Lower leg skin (tissue), 4 donors: Measurements from ENCODE around the gene CPA5. TPM values are rescaled to one million over a fixed set of nuclear protein-coding genes. Genes with fewer than 3 reads are reported as not detected.
"Not testable (repeated sequence)": the region's sequence is repeated elsewhere in the genome, so short reads cannot be mapped to it uniquely, and the experiment has no call there.

Experiments used
- DNase-seq, 2 donors: peaks; one replicate each; pipeline ENCODE4 v3.0.0-alpha.2; 2019; ENCODE audit warnings: low spot score in 2 of 2
- H3K4me3 ChIP-seq: fragments of 200-600 bp; sonication (generic); 2 replicates; pipeline ENCODE4 v1.5.1; 2017; ENCODE audit warnings: mild to moderate bottlenecking, low read depth; ENCODE audit not compliant: poor library complexity, severe bottlenecking
- POLR2A ChIP-seq, 2 donors: fragments of 450-650 bp; IDR thresholded peaks; one replicate each; pipeline ENCODE4 v1.6.1; 2016 to 2017; ENCODE audit warnings: antibody characterized with exemption in 2 of 2, mild to moderate bottlenecking in 1 of 2, moderate library complexity in 1 of 2
- WGBS, 2 donors: methylation state at CpG; one replicate each; pipeline ENCODE4 v1.1.5; 2018; 5-methylcytosine and 5-hydroxymethylcytosine counted together
- intact Hi-C: fragments of 100-400 bp; cut with DNase I; formaldehyde crosslinking; loops from one replicate; pipeline ENCODE4 v1.15.0; 2023; ENCODE audit warnings: low total_unique reads
- total RNA-seq, 4 donors: library from RNA; depleted of rRNA; stranded (reverse); fragments of >200 nt; gene quantifications; one replicate each; pipeline ENCODE4 v1.1.0, GENCODE V29; 2016
- TF ChIP-seq, protein P1 (sequence below), 3 donors: fragments of 450-650 bp; IDR thresholded peaks; one replicate each; pipeline ENCODE4 v1.5.1; 2016; ENCODE audit warnings: antibody characterized with exemption in 3 of 3, mild to moderate bottlenecking in 3 of 3, moderate library complexity in 2 of 3

The CPA5 gene
- total RNA-seq, 4 donors from 2014 or later = not detected

GRCh38 chr7:130372402-130373165 lies 28.0 kb downstream of the CPA5 start:
- WGBS, 2 donors = 88 to 91% methylated on average over 11 of the region's 11 CpGs

DNA sequence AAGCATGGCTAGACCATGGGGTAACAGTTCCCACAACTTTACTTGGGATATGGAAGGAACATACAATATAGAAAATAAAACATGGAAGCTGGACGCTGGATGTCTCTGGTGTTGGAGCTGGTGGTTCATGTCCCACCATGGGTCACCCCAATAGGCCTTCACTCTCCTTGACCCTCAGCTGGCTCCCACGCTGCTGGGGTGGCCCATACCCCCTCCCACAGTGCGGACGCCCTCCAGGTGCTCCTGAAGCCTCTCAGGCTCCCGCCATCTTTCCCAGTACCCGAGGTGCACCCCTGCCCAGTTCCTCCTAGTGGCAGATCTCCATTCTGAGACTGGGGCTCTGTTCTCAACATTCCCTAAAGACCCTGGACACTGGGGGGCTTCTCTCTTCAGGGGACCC lies 29.9 kb downstream of the CPA5 start:
- WGBS, 2 donors = 91 to 96% methylated on average over 6 of the region's 6 CpGs
- no peak overlapping the region for H3K4me3 ChIP-seq
- TF ChIP-seq, protein P1, sequence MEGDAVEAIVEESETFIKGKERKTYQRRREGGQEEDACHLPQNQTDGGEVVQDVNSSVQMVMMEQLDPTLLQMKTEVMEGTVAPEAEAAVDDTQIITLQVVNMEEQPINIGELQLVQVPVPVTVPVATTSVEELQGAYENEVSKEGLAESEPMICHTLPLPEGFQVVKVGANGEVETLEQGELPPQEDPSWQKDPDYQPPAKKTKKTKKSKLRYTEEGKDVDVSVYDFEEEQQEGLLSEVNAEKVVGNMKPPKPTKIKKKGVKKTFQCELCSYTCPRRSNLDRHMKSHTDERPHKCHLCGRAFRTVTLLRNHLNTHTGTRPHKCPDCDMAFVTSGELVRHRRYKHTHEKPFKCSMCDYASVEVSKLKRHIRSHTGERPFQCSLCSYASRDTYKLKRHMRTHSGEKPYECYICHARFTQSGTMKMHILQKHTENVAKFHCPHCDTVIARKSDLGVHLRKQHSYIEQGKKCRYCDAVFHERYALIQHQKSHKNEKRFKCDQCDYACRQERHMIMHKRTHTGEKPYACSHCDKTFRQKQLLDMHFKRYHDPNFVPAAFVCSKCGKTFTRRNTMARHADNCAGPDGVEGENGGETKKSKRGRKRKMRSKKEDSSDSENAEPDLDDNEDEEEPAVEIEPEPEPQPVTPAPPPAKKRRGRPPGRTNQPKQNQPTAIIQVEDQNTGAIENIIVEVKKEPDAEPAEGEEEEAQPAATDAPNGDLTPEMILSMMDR (IDR thresholded peaks at IDR 0.05) = no peak
- TF ChIP-seq POLR2A (IDR thresholded peaks at IDR 0.05) = no peak
- no peak for DNase-seq
- intact Hi-C loops = no loop called here

More at GRCh38 chr7:130372402-130373165, 28.0 kb downstream of the CPA5 start:
- no peak overlapping the region for H3K4me3 ChIP-seq
- TF ChIP-seq, protein P1 (IDR thresholded peaks at IDR 0.05) = no peak
- no peak for TF ChIP-seq POLR2A (IDR thresholded peaks at IDR 0.05)
- DNase-seq = no peak
- intact Hi-C loops = no loop called here

DNA sequence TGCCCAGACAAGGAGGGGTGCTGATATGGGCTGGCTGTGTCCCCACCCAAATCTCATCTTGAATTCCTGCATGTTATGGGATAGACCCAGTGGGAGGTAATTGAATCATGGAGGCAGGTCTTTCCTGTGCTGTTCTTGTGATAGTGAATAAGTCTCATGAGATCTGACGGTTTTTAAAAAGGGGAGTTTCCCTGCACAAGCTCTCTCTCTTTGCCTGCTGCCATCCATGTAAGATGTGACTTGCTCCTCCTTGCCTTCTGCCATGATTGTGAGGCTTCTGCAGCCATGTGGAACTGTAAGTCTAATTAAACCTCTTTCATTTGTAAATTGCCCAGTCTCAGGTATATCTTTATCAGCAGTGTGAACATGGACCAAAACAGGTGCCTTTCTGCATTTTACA lies 31.8 kb downstream of the CPA5 start:
- 42 to 80% methylated on average over 1 of the region's 1 CpG for WGBS, 2 donors
- H3K4me3 ChIP-seq, DNase-seq, intact Hi-C loops: not testable (repeated sequence)

DNA sequence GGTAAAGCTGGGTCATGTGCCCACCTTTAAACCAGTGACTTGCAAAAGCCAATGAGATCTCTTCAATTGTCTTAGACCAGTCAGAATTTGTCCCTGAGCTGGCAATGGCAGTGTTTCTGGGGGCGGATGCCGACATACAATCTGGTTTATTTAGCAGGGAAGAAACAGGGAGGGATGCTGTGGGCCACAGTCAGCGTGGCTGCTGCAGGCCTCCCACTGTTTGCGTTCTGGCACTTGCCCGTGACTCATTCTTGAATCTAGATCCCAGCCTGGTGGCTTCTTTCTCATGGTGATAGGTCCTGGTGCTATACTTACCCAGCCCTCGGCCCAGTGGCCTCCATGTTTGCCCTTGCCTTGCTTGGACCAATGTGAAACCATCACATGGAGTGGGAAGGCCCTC lies 32.6 kb downstream of the CPA5 start:
- intact Hi-C loops = no loop called here
- DNase-seq = no peak
- TF ChIP-seq, protein P1 (IDR thresholded peaks at IDR 0.05) = no peak
- TF ChIP-seq POLR2A (IDR thresholded peaks at IDR 0.05) = no peak
- WGBS, 2 donors = 79 to 85% methylated on average over 6 of the region's 6 CpGs
- no peak overlapping the region for H3K4me3 ChIP-seq

GRCh38 chr7:130379019-130379418 lies 34.4 kb downstream of the CPA5 start:
- DNase-seq = peak in 1 of 2 donors; percentile 64

GRCh38 chr7:130379532-130379920 lies 34.9 kb downstream of the CPA5 start:
- intact Hi-C loops = no loop called here
- H3K4me3 ChIP-seq = no peak overlapping the region
- TF ChIP-seq POLR2A (IDR thresholded peaks at IDR 0.05) = no peak
- TF ChIP-seq, protein P1 (IDR thresholded peaks at IDR 0.05) = no peak
- DNase-seq = peak in 1 of 2 donors; percentile 77
- WGBS, 2 donors = 66% methylated on average over 9 to 10 of the region's 10 CpGs

More at GRCh38 chr7:130379019-130379418, 34.4 kb downstream of the CPA5 start:
- TF ChIP-seq POLR2A (IDR thresholded peaks at IDR 0.05) = no peak
- TF ChIP-seq, protein P1 (IDR thresholded peaks at IDR 0.05) = no peak
- intact Hi-C loops = no loop called here
- H3K4me3 ChIP-seq = no peak overlapping the region
- WGBS, 2 donors = 69 to 72% methylated on average over 7 of the region's 7 CpGs
